Osteoblast (primary cell): ENCODE data around the gene ZNF652. TPM values are rescaled to one million over a fixed set of nuclear protein-coding genes. Genes with fewer than 3 reads are reported as not detected.
A peak's percentile ranks its signal among the peaks of the same experiment; 100 is the strongest.
"Not testable (repeated sequence)": the region's sequence is repeated elsewhere in the genome, so short reads cannot be mapped to it uniquely, and the experiment has no call there.

Source experiments
- DNase-seq: peaks from one replicate; pipeline ENCODE4 v3.0.0; 2011; ENCODE audit warnings: low spot score, mixed read lengths; ENCODE audit not compliant: insufficient read length; ENCODE audit errors: missing footprints
- H2AFZ ChIP-seq: 2 replicates; pipeline ENCODE4 v1.6.0; 2011; ENCODE audit warnings: mild to moderate bottlenecking, low read length
- H3K27ac ChIP-seq: 2 replicates; pipeline ENCODE4 v1.5.1; 2011; ENCODE audit warnings: mild to moderate bottlenecking, low read depth, low read length, moderate library complexity
- H3K27me3 ChIP-seq: 2 replicates; pipeline ENCODE4 v1.6.0; 2012; ENCODE audit warnings: mild to moderate bottlenecking, control low read depth, inconsistent platforms, low read length, moderate library complexity; ENCODE audit not compliant: insufficient read depth
- H3K36me3 ChIP-seq: 2 replicates; pipeline ENCODE4 v1.5.1; 2011; ENCODE audit warnings: mild to moderate bottlenecking, low read length, control low read depth, moderate library complexity; ENCODE audit not compliant: insufficient read depth
- H3K4me1 ChIP-seq: 2 replicates; pipeline ENCODE4 v1.5.1; 2011; ENCODE audit warnings: mild to moderate bottlenecking, low read length, control low read depth, moderate library complexity; ENCODE audit not compliant: insufficient read depth
- H3K4me2 ChIP-seq: 2 replicates; pipeline ENCODE4 v1.6.0; 2011; ENCODE audit warnings: mild to moderate bottlenecking, low read length; ENCODE audit not compliant: insufficient read depth
- H3K4me3 ChIP-seq: fragments of 200-600 bp; sonication (generic); 3 replicates; pipeline ENCODE4 v1.5.1; 2012; ENCODE audit warnings: mild to moderate bottlenecking, low read length, inconsistent platforms; ENCODE audit not compliant: insufficient read depth
- H3K79me2 ChIP-seq: 2 replicates; pipeline ENCODE4 v1.6.0; 2012; ENCODE audit warnings: mild to moderate bottlenecking, low read length, control low read depth, inconsistent platforms; ENCODE audit not compliant: insufficient read depth
- H3K9me3 ChIP-seq: 2 replicates; pipeline ENCODE4 v1.5.1; 2011; ENCODE audit warnings: low read depth, low read length, control low read depth
- H4K20me1 ChIP-seq: 2 replicates; pipeline ENCODE4 v1.6.0; 2012; ENCODE audit warnings: mild to moderate bottlenecking, low read length, control low read depth; ENCODE audit not compliant: insufficient read depth
- CTCF ChIP-seq: IDR thresholded peaks from 2 replicates; pipeline ENCODE4 v1.5.1; 2011; ENCODE audit warnings: mild to moderate bottlenecking, low read depth, low read length, moderate library complexity; ENCODE audit errors: extremely low read depth
- total RNA-seq: library from RNA; depleted of rRNA; stranded (reverse); fragments of >200 nt; gene quantifications from 2 replicates; pipeline ENCODE4 v1.2.3, GENCODE V29; 2012

Gene ZNF652
- total RNA-seq, 1 donor, result 28.2 TPM

- Histone ChIP-seq H3K9me3 (no peaks in the 10 kb centered on the region), H3K79me2 (no peaks in the 10 kb centered on the region), H2AFZ (no peak overlapping the region), H3K4me3 (no peak overlapping the region), H3K4me2 (no peak overlapping the region), H3K36me3 (peaks cover 15% of the 10 kb centered on the region), H3K27me3 (no peaks in the 10 kb centered on the region), H3K27ac (no peak overlapping the region), H3K4me1 (no peaks in the 10 kb centered on the region), H4K20me1 (peaks cover 8% of the 10 kb centered on the region)
- peak; percentile 23 for DNase-seq
- no peak for TF ChIP-seq CTCF
Observed at GRCh38 chr17:49287481-49287880, 74.6 kb downstream of the ZNF652 start.

GRCh38 chr17:49286261-49286973 lies 75.6 kb downstream of the ZNF652 start:
- not testable (repeated sequence) for H2AFZ ChIP-seq, H3K4me1 ChIP-seq, H3K27me3 ChIP-seq, H3K79me2 ChIP-seq, H3K9me3 ChIP-seq, H3K4me2 ChIP-seq, H3K27ac ChIP-seq, H3K4me3 ChIP-seq, H4K20me1 ChIP-seq
- H3K36me3 ChIP-seq, result peaks cover 14% of the 10 kb centered on the region
- peak; percentile 30 for DNase-seq

GRCh38 chr17:49285716-49286115 lies 76.3 kb downstream of the ZNF652 start:
- H3K4me3 ChIP-seq, result no peak overlapping the region
- no peak overlapping the region for H2AFZ ChIP-seq
- H3K27ac ChIP-seq, result no peak overlapping the region
- no peaks in the 10 kb centered on the region for H3K9me3 ChIP-seq
- no peaks in the 10 kb centered on the region for H3K4me1 ChIP-seq
- H3K27me3 ChIP-seq, result no peaks in the 10 kb centered on the region
- TF ChIP-seq CTCF, result no peak
- peak; percentile 57 for DNase-seq
- peaks cover 4% of the 10 kb centered on the region for H4K20me1 ChIP-seq
- H3K36me3 ChIP-seq, result peaks cover 9% of the 10 kb centered on the region
- H3K4me2 ChIP-seq, result no peak overlapping the region
- no peaks in the 10 kb centered on the region for H3K79me2 ChIP-seq

- Histone ChIP-seq H3K27me3 (peaks cover 4% of the 10 kb centered on the region), H3K27ac (no peak overlapping the region), H3K36me3 (no peaks in the 10 kb centered on the region), H3K9me3 (no peaks in the 10 kb centered on the region), H3K79me2 (no peaks in the 10 kb centered on the region), H3K4me1 (no peaks in the 10 kb centered on the region), H3K4me2 (no peak overlapping the region), H4K20me1 (no peaks in the 10 kb centered on the region), H3K4me3 (no peak overlapping the region), H2AFZ (no peak overlapping the region)
- DNase-seq, result no peak
- no peak for TF ChIP-seq CTCF
Observed at GRCh38 chr17:49280918-49281317, 81.1 kb downstream of the ZNF652 start.
